Measurements from ENCODE around the gene MYLK. TPM values are rescaled to one million over a fixed set of nuclear protein-coding genes. Genes with fewer than 3 reads are reported as not detected.
"Not testable (repeated sequence)": the region's sequence is repeated elsewhere in the genome, so short reads cannot be mapped to it uniquely, and the experiment has no call there.

MYLK gene
- total RNA-seq, 1 donor from 2014 or later: 10.1 TPM

- no peak for DNase-seq (ENCODE audit: missing footprints)
- peak; percentile 48 for ATAC-seq
These were observed 251.9 kb downstream of the MYLK start for GRCh38 chr3:123632161-123632655.

GRCh38 chr3:123629747-123630047, 254.4 kb downstream of the MYLK start:
- intact Hi-C loops (cut with DNase I): no loop called here
- no peak for DNase-seq (ENCODE audit: missing footprints)
- no peak for ATAC-seq

More at GRCh38 chr3:123632161-123632655, 251.9 kb downstream of the MYLK start:
- intact Hi-C loops (cut with DNase I): no loop called here

DNA sequence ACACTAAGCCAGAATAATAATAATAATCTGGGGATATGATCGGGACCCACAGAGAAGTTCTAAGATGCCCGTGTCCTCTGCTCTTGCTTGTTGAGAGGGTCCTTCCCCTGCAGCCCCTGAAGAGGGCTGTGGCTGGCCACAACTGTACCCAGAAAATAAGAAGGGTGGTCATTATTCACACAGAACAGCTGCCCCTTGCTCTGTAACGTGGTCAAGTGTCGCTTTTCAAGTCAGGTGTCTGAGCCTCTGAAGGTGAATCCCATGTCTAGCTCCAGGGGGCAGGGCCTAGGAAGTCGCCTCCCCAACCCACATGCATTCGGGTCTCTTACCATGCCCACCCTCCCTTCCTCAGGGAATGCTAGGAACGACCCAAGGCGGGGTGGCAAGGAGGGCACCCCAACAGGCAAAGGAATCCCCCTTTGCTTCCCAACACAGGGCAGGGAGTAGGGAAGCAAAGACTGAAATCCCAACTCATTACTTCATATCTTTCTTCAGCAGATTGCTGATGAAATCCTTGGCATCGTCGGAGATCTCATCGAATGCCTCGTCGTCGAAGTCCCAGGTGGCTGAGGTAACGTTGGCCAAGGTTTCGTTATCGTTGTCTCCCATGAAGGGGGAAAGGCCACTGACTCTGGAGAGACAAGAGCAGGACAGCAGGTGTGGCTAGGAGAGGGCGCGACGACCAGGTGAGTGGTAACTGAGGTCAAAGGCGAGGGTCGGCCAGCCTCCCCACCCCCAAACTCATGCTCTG, 255.0 kb downstream of the MYLK start:
- ATAC-seq (no peak), DNase-seq (ENCODE audit: missing footprints) (no peak)
- intact Hi-C loops (cut with DNase I): no loop called here

DNA sequence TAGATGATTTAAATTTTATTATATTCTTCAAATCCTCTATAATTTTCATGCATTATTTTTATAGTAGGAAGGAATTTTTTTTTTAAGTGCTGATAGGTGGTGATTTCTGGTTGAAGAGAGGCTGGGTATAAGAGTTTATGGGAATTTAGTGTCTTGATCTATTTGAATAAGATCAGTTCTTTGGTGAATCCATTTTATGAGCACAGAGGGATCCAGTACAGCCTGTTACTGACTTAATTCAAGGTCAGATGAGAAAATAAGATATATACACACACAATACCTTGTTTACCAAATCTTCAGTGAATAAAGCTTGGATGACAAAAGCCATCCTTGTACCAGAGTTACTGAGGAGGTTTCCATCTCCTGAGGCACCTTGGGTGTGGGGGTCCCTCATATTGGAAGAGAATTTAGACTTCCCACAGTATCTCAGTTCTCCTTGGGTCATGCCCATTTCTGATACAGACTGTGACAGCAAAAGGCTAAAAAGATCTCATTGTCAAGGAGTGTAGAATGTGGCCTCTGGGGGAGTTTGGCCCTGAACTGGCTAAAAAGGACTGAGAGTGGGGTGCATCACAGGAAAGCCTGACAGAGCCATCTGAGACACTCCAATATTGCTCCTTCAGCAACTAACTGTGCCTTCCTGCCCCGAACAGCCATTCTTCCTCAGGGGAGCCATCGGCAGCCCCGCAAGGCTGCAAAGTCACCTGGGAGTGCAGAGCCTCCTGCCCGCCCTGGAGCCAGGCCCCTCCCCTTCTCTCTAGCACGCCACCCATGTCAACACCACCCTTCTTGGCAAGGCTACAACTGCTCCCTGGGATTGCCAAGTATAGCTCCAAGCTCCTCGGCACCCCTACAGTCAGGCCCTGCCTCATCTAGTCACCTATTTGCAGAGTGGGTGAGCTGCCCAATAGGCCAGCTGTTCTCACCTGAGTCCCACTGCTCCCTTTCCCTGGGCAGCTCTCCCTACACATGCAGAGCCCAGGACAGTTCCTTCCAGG, 256.2 kb downstream of the MYLK start:
- intact Hi-C loops (cut with DNase I): no loop called here
- ATAC-seq: peak; percentile 63
- DNase-seq (ENCODE audit: missing footprints): no peak

DNA sequence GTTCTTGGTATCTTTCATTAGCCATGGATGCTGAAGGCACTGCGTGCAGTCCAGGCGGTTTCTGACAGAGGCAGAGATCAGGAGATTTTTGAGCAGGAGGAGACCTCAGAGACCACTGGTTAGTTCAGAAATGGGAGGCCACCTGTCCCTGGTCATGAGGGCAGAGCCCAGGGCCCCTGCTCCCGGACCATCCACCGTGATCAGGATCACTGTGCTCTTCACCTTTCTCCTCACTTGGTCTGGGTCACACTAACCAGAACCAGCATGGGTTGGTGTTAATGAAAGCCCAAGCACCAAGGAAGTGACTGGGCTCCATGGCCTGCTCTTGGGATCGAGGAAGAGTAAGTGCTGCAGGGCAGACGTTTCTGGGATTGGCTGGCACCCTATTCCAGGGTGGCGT, 257.3 kb downstream of the MYLK start:
- intact Hi-C loops (cut with DNase I): no loop called here
- DNase-seq (ENCODE audit: missing footprints) (no peak), ATAC-seq (no peak)

DNA sequence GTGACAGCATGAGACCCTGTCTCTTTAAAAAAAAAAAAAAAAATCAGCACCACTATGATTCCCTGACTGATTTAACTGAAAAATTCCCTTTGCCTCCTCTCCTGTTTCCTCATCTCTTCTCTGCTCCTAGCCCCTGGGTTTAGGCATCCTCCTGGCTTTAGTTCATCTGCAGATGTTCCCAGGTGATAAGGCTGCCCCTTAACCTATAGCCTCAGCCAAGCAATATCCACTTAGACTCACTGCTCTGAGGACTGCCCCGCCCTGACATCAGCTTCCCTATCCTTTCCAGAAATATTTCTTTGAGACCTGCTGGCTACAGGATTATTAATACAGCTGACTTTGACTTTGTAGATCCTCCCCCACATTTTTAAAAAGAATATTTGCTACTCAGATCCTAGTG, 259.8 kb downstream of the MYLK start:
- DNase-seq (ENCODE audit: missing footprints) (no peak), ATAC-seq (no peak)
- intact Hi-C loops (cut with DNase I): no loop called here

DNA sequence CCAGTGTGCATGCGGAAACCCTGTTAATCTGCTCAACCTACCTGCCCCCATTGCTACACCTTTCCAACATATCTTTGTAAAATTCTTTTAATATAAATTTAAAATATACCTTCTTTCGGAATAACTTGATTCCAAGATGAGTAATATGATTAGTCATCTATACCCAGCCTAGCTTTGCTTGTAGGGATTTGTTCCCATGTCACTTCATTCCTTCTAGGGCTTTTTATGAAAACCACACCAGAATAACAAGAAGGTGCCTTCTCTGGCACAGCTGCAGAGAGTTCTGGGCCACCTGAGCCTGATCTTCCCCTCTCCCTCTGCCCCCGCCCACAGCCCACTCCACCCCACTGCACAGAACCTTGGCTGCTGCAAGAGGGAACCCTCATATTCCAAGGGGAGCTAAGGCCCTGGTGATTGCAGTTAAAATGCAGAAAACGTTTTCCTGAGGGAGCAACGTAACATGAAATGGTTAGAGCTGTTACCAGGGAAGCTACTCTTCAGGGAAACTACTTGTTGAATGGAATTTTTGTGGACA, 260.7 kb downstream of the MYLK start:
- ATAC-seq (no peak), DNase-seq (ENCODE audit: missing footprints) (no peak)
- intact Hi-C loops (cut with DNase I): no loop called here

DNA sequence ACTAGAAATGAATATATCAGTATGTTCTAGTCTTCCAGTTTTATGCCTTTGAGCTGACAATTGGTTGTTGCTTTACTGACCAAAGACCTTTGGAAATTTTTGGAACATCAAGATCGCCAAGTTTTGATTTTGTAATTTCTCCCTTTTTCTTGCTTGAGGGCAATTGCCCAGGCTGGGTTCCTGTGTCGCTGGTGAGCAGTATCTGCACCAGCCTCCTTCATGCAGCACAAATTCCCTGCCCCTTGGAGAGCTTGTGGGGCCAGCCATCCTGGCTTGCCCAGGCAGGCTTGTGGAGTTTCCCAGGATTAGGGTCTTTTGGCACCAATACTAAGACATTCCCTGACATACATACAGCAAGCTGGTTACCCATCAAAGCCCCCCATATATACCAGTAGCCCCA, 261.4 kb downstream of the MYLK start:
- no peak for ATAC-seq
- intact Hi-C loops (cut with DNase I): no loop called here
- no peak for DNase-seq (ENCODE audit: missing footprints)

DNA sequence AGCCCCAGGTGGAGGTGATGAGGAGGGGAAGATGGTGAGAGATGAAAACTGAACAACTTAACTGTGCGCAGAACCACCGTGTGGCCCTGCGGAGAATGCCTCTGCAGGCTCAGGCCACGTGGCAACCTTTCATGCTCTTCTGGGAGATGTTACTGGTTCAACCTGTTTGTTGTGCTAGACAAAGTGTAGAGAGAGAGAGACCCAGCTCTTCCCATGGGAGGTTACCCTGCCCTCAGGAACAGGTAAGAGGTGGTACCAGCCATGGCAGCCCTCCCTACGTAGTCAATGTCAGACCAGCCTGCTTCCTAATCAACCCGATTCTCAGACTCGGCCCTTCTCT, 262.3 kb downstream of the MYLK start:
- DNase-seq (ENCODE audit: missing footprints) (no peak), ATAC-seq (no peak)
- intact Hi-C loops (cut with DNase I): no loop called here

- ATAC-seq (no peak), DNase-seq (ENCODE audit: missing footprints) (no peak)
- intact Hi-C loops (cut with DNase I): no loop called here
These were observed 262.8 kb downstream of the MYLK start for GRCh38 chr3:123621186-123621849.

- ATAC-seq: peak; percentile 9
- intact Hi-C loops (cut with DNase I): no loop called here
- DNase-seq (ENCODE audit: missing footprints): no peak
These were observed 263.8 kb downstream of the MYLK start for GRCh38 chr3:123620343-123620742.

DNA sequence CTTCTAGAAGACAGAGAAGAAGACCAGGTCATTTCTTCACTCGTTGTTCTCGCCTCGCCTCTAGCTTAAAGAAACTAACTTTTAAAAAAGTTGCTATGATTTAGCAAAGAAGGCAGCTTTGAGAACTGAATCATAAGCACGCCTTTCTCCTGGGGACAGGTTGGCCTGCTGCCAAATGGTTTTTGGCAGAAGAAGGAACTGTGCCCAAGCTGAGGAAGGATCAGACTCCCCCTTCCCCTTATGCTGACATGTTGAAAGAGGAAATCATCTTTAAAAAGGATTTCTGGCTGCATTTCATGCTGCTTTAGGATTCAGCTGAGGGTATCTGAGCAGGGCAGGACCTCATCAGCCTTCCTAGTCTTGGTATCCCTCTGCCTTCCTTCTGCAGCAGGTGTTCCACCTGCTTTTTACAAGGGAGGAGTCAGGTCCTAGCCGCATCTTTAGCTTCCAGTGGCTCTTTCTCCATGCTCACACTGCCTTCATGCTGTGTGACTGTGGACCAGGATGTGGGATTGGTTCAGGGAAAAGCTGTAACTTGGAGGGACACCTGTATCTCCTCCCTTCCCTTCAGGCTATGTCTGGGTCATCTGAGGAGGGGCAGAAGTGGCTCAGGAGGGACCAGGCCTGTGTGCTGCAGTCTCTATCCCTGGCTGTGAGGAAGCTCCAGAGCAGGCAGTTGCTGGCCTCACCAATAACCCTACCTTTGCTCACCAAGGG, 265.2 kb downstream of the MYLK start:
- intact Hi-C loops (cut with DNase I): no loop called here
- DNase-seq (ENCODE audit: missing footprints) (peak; percentile 84), ATAC-seq (peak; percentile 70)

GRCh38 chr3:123618076-123618708, 265.9 kb downstream of the MYLK start:
- ATAC-seq: no peak
- intact Hi-C loops (cut with DNase I): no loop called here

GRCh38 chr3:123616593-123616992, 267.5 kb downstream of the MYLK start:
- ATAC-seq: no peak
- intact Hi-C loops (cut with DNase I): no loop called here

More at GRCh38 chr3:123618076-123618708, 265.9 kb downstream of the MYLK start:
- DNase-seq (ENCODE audit: missing footprints): no peak

DNA sequence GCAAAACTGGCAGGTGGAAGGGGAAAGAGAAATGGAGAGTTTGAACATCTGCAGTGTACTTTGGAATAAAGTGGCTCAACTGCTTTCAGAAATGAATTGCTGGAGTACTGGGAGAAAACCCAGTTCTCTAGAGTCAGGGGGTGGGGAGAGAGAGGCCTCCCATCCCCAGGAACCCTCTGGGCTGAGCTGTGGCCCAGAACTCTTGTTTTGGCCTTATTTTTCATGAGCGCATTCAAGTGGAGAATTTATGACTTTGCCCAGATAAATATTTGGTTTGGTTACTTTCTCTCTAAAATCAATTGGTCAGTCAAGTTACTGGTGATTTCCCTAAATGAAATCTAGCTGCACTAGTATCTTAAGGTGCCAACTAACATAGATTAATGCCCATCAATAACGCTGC, 270.6 kb downstream of the MYLK start:
- intact Hi-C loops (cut with DNase I): no loop called here
- no peak for DNase-seq (ENCODE audit: missing footprints)
- ATAC-seq: no peak

More at GRCh38 chr3:123616593-123616992, 267.5 kb downstream of the MYLK start:
- DNase-seq (ENCODE audit: missing footprints): no peak

DNA sequence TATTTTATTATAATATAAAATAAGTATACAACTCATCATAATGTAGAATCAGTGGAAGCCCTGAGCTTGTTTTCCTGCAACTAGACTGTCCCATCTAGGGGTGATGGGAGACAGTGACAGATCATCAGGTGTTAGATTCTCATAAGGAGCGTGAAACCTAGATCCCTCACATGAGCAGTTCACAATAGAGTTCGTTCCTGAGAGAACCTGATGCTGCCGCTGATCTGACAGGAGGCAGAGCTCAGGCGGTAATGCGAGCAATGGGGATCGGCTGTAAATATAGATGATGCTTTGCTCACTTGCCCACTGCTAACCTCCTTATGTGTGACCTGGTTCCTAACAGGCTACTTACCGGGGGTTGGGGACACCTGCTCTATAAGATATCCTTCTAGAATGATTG, 272.5 kb downstream of the MYLK start:
- intact Hi-C loops (cut with DNase I); ATAC-seq; DNase-seq (ENCODE audit: missing footprints): not testable (repeated sequence)

DNA sequence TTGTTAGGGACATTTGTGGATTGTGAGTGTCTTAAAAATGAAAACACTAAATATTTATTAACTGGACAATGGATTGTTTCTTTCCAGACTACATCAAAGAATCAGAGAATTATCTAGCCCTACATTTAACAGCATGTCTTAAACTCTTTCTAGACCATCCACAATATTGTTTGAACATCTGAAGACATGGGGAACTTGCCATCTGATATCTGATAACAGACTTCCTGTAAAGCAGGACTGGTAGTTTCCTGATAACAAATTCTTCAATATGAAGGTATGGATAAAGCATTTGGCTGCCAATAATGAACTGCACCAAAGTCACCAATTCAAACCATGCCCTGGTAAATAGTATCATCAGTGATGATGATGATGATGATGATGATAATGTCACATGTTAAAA, 273.1 kb downstream of the MYLK start:
- intact Hi-C loops (cut with DNase I): no loop called here
- no peak for DNase-seq (ENCODE audit: missing footprints)
- no peak for ATAC-seq

DNA sequence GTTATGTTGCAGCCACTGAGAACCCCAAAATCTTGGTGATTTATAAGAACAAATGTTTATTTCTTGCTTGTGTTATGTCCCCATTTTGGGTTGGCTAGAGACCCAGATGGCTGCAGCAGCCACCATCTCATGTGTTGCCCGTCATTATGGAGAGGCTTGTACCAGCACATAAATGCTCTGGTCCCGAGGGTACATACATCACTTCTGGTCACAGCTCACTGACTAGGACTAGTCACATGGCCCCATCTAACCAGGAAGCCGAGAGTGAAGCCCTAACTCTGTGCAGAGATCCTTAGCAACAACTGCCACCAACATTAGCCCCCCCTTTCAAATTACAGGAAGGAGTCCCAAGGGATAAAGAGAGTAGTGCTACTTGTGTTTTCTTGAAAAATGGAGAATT, 273.8 kb downstream of the MYLK start:
- intact Hi-C loops (cut with DNase I): no loop called here
- ATAC-seq (no peak), DNase-seq (ENCODE audit: missing footprints) (no peak)
